ENCODE data around the gene NXF2B.
"Not testable (repeated sequence)": the region's sequence is repeated elsewhere in the genome, so short reads cannot be mapped to it uniquely, and the experiment has no call there.

The NXF2B gene

GRCh38 chrX:102439908-102440307 lies at the start of gene NXF2B:
Gene NXF2B (minus strand): TSS chrX:102440008. CDS start chrX:102380036, 59,972 bp downstream.
- not testable (repeated sequence) for DNase-seq

DNA sequence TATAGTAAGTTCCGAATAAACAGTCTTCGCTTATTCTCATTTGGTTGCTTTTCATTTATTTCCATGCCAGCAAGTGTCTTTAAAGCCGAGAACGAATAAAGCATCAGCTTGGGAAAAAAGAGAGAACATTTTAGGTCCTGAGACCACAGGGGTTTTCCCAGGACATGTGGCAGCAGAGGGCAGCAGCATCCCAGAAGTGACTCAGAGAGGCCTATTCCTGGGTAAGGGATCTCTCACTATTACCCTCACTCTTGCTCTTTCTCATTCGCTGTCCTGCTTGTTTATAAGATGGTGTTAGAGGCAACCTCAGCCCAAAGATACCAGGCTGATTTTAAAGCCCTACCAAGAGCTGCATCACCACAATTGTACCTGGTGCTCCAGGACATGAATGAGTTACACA lies 39.0 kb upstream of the NXF2B start:
- DNase-seq = not testable (repeated sequence)

GRCh38 chrX:102471762-102472220 lies 32.0 kb upstream of the NXF2B start, which contains the start of gene TCP11X2:
Gene TCP11X2 (minus strand): TSS chrX:102471812.
- DNase-seq = not testable (repeated sequence)

DNA sequence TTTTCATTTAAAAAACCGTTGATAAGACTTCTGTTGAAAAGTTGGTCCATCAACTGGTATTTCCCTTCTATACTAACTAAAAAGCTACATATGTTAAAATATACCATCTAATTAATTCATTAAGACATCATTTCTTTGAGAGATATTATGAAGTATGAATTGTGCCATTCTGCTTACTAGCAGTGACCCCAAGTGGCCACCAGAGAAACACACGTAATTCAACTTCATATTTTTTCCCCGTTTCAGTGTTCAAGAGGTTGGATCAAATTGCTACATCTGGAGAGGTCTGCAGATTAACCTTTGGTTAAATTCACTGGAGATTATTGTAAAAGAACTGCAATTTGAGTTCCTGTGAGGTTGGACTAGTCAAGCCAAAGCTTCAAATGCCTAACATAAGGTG lies 30.4 kb upstream of the NXF2B start:
- DNase-seq = not testable (repeated sequence)

- DNase-seq = not testable (repeated sequence)
These were observed 18.8 kb upstream of the NXF2B start for GRCh38 chrX:102458615-102459014.

GRCh38 chrX:102414493-102414892 lies 25.3 kb downstream of the NXF2B start:
- not testable (repeated sequence) for DNase-seq

DNA sequence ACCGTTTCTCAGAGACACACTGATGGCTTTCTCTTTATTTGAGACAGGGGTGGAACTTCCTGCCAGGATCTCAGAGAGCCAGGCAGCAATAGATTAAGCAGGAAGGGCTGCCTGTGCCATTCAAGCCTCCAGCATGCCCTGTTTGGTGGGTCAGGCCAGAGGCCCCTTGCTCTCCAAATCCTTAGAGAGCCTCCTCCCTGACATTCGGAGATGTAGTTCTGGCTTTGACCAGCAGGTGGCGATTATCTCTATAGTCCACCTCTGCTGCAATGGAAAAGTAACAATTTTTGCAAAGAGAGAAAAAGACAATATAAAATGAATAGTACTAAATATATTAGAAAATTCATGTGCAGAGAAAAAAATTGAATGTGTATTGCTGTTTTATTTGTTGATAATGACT lies 93.9 kb downstream of the NXF2B start:
- DNase-seq = no peak

GRCh38 chrX:102341867-102342266 lies 97.9 kb downstream of the NXF2B start:
- no peak for DNase-seq

DNA sequence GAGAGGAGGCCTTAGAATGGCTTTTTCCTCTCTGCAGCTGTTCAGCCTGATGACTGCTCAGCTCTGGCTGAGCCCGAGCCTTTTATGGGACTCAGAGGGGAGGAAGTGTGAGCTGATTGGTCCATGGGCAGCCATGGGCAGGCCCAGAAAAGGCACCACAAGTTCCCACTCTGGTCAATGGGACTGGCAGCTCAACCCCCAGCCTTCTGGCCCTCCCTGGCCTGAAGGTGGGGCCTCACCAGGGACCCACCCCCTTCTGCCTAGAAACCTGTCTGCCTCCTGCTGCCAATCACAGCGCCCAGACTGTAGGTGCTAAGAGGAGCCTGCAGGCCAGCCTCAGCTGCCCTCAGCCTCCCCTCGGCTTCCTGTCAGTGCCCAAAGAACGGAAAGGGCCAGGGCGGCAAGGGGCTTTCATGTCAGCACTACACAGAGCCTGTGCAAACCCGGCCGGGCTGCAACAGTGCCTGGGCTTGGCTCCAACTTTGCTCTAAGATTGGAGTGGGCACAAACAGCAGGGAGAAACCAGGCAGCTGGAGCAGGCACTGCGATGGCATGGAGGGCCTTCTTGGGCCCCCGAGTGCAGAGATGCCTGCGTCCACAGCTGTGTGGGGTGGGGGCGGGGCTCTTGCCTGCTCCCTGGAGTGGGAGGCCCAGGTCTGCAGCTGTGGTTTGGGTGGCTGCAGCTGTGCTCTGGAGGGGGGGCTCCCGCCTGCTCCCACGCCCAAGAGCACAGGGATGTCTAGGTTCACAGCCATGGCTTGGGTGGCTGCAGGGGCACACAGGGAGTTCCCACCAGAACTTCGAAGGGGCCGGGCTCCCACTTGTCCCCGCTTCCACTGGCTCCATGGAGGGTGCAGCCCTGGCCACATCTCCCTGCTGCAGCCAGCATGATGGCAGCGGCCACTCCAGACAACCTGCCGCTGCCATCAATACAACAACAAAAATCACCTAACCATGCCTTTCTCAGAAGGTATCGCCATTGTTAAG lies 100.2 kb downstream of the NXF2B start:
- DNase-seq = no peak

- DNase-seq = no peak
These were observed 101.6 kb downstream of the NXF2B start for GRCh38 chrX:102338162-102338561.

Data from DMS79 treated with DMSO at 0.1 percent for 48 hours (cell line).